Vagina (tissue), 2 donors: ENCODE results near the gene FCN3. TPM values are rescaled to one million over a fixed set of nuclear protein-coding genes. Genes with fewer than 3 reads are reported as not detected.

ENCODE experiments used
- DNase-seq, 2 donors: peaks; one replicate each; pipeline ENCODE4 v3.0.0-alpha.2; 2017; ENCODE audit errors: extremely low spot score in 2 of 2
- H3K27ac ChIP-seq: fragments of 200-600 bp; sonication (generic); one replicate; pipeline ENCODE4 v1.5.1; 2019
- H3K27me3 ChIP-seq: fragments of 200-600 bp; sonication (generic); one replicate; pipeline ENCODE4 v1.5.1; 2019
- H3K36me3 ChIP-seq, 2 donors: fragments of 200-600 bp; sonication (generic); one replicate each; pipeline ENCODE4 v1.5.1; 2017 to 2019
- H3K4me1 ChIP-seq: fragments of 200-600 bp; sonication (generic); one replicate; pipeline ENCODE4 v1.5.1; 2019
- H3K4me3 ChIP-seq, 2 donors: fragments of 200-600 bp; sonication (generic); 1 replicate in 1 of 2; 2 replicates in 1 of 2; pipeline ENCODE4 v1.5.1; 2016 to 2019
- H3K9me3 ChIP-seq: fragments of 200-600 bp; sonication (generic); one replicate; pipeline ENCODE4 v1.5.1; 2019
- POLR2A ChIP-seq, 2 donors: fragments of 450-650 bp; IDR thresholded peaks; one replicate each; pipeline ENCODE4 v1.6.1; 2017; ENCODE audit warnings: antibody characterized with exemption in 2 of 2, mild to moderate bottlenecking in 2 of 2, moderate library complexity in 2 of 2
- POLR2AphosphoS5 ChIP-seq, 2 donors: sonication (generic); formaldehyde crosslinking; IDR thresholded peaks; one replicate each; pipeline ENCODE4 v1.9.0; 2017; ENCODE audit warnings: antibody characterized with exemption in 2 of 2, mild to moderate bottlenecking in 2 of 2, low read depth in 1 of 2; ENCODE audit not compliant: insufficient read depth in 1 of 2
- intact Hi-C: fragments of 100-400 bp; cut with DNase I; formaldehyde crosslinking; loops from one replicate; pipeline ENCODE4 v1.15.1; 2023
- small RNA-seq: library from RNA; depleted of rRNA; stranded (forward); fragments of <200 nt; gene quantifications from one replicate; pipeline ENCODE3, GENCODE V24; 2016
- total RNA-seq: library from RNA; depleted of rRNA; stranded (reverse); fragments of >200 nt; gene quantifications from one replicate; pipeline ENCODE4 v1.2.3, GENCODE V29; 2016
- TF ChIP-seq, protein P1 (sequence below), 3 experiments: fragments of 450-650 bp in 2 of 3; fragments of 200-600 bp in 1 of 3; sonication (generic) in 1 of 3; IDR thresholded peaks; one replicate each; pipeline ENCODE4 v1.5.1; 2017 to 2019; ENCODE audit warnings: antibody characterized with exemption in 3 of 3, mild to moderate bottlenecking in 2 of 3, moderate library complexity in 2 of 3

The FCN3 gene
- total RNA-seq, 1 donor from 2014 or later: 1.7 TPM

DNA sequence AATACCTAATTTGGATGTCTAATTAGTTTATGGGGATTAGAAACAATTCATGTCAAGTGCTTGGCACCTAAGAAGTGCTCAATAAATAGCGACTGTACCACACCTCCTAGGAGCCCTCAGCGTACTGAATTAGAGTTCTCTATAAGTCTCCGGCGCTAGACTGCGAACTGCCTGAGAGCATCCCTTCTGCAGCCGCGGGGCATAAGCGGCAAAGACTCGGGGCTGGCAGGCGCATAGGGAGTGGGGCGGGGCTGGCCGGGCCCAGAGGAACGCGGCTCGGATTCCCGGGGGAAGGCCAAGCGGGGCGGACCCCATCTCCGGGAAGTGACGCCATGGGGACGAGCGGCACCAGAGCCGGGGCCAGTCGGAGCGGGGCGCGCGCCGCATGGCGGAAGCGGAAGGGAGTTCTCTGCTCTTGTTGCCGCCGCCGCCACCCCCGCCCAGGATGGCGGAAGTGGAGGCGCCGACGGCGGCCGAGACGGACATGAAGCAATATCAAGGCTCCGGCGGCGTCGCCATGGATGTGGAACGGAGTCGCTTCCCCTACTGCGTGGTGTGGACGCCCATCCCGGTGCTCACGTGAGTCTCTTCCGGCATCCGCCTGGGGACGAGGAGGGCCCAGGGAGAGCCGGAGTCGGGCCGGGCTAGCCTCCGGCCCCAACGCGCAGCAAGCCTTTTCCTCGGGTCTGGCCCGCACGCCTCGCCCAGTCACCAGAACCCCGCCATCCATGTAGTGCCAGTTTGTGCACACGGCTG lies 52.6 kb downstream of the FCN3 start, which contains the start of gene TMEM222:
Gene TMEM222, plus strand, starts transcription at position 351 of the 756 bp plus-strand sequence. Its CDS starts 35 bp downstream, at position 386.
- Histone ChIP-seq H3K27me3 (no peaks in the 10 kb centered on the region), H3K4me1 (peaks cover 44% of the 10 kb centered on the region), H3K36me3 (peaks cover 0 to 17% of the 10 kb centered on the region in 2 donors), H3K4me3 (peak within 1 kb of the TSS; percentile 79 to 90), H3K27ac (peak within 1 kb of the TSS; percentile 75), H3K9me3 (no peaks in the 10 kb centered on the region)
- DNase-seq: peak in 1 of 2 donors; percentile 95
- TF ChIP-seq POLR2A (IDR thresholded peaks at IDR 0.05) (no peak), POLR2AphosphoS5 (IDR thresholded peaks at IDR 0.05; ENCODE audit: insufficient read depth in 1 of 2, low read depth in 1 of 2) (peak; percentile 93 to 98)
- TF ChIP-seq, protein P1, sequence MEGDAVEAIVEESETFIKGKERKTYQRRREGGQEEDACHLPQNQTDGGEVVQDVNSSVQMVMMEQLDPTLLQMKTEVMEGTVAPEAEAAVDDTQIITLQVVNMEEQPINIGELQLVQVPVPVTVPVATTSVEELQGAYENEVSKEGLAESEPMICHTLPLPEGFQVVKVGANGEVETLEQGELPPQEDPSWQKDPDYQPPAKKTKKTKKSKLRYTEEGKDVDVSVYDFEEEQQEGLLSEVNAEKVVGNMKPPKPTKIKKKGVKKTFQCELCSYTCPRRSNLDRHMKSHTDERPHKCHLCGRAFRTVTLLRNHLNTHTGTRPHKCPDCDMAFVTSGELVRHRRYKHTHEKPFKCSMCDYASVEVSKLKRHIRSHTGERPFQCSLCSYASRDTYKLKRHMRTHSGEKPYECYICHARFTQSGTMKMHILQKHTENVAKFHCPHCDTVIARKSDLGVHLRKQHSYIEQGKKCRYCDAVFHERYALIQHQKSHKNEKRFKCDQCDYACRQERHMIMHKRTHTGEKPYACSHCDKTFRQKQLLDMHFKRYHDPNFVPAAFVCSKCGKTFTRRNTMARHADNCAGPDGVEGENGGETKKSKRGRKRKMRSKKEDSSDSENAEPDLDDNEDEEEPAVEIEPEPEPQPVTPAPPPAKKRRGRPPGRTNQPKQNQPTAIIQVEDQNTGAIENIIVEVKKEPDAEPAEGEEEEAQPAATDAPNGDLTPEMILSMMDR (IDR thresholded peaks at IDR 0.05): peak; percentile 20 to 40 (median 32)
- intact Hi-C loops: no loop called here

Small RNA genes lying within 50 kb of the gene (small RNA-seq; reads per million reads assigned to genes)
- not detected for gene RNU6-48P

Other genes starting within 250 kb of the FCN3 start
- gene SLC9A1, start 219.7 kb downstream of the FCN3 start, total RNA-seq: 10.6 TPM
- 28.2 TPM for gene WDTC1, start 140.2 kb downstream of the FCN3 start, total RNA-seq
- 30.7 TPM for gene TMEM222, start 52.7 kb downstream of the FCN3 start, total RNA-seq
- gene SYTL1, start 32.8 kb downstream of the FCN3 start, total RNA-seq: 56.2 TPM
- 149 TPM for gene MAP3K6, start 7.9 kb downstream of the FCN3 start, total RNA-seq
- 7.6 TPM for gene CD164L2, start 8.5 kb upstream of the FCN3 start, total RNA-seq
- gene GPR3, start 17.8 kb upstream of the FCN3 start, total RNA-seq: 0.74 TPM
- 58.9 TPM for gene WASF2, start 115.3 kb upstream of the FCN3 start, total RNA-seq
- gene AHDC1, start 229.3 kb upstream of the FCN3 start, total RNA-seq: 62.4 TPM